CD4-positive, alpha-beta T cell treated with Interleukin-17A for 4 hours (primary cell): Measurements from ENCODE around the gene POLR2J3.
"Not testable (repeated sequence)": the region's sequence is repeated elsewhere in the genome, so short reads cannot be mapped to it uniquely, and the experiment has no call there.

Experiments used
- DNase-seq: peaks from one replicate; pipeline ENCODE4 v3.0.0-alpha.2; 2020; ENCODE audit warnings: mixed read lengths

POLR2J3 gene

GRCh38 chr7:102572261-102573239 lies at the start of gene POLR2J3:
Gene POLR2J3 (minus strand): TSS chr7:102572583. CDS start chr7:102572521, 62 bp downstream.
- DNase-seq, result peak; percentile 30

GRCh38 chr7:102618122-102618521 lies 45.7 kb upstream of the POLR2J3 start:
- not testable (repeated sequence) for DNase-seq

DNA sequence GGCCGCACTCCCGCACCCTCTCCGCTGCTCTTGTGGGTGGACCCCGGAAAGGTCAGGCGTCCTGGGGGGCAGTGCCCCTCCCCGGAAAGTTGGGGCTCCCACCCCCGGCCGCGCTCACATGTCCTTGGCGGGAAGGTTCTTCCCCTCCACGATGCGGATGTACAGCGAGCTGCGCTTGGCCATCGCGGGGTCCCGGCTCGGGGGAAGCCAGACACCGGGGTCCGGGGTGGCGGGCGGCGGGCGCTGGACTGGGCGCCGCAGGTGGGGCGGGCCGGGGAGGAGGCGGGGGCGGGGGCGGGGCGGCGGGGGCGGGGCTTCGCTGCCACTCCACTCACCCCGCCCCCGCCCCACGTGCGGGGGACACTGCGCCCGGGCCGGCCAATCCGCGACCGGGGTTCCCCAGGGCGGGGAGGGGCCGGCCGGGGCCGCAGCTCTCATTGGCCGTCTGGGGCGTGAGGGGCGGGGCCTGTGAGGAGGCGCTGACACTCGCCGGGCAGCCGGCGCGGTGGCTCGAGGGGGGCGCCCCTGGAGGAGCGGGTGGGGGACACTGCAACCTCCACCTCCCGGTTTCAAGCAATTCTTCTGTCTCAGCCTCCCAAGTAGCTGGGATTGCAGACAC lies 44.2 kb upstream of the POLR2J3 start, which contains the start of gene RASA4:
Gene RASA4 (minus strand): TSS at position 250 of the 619 bp plus-strand sequence. CDS start 67 bp downstream, at position 183.
- DNase-seq, result peak; percentile 18

GRCh38 chr7:102615930-102616329 lies 43.5 kb upstream of the POLR2J3 start:
- not testable (repeated sequence) for DNase-seq

- not testable (repeated sequence) for DNase-seq
Measured at GRCh38 chr7:102614873-102615272, 42.5 kb upstream of the POLR2J3 start.

DNA sequence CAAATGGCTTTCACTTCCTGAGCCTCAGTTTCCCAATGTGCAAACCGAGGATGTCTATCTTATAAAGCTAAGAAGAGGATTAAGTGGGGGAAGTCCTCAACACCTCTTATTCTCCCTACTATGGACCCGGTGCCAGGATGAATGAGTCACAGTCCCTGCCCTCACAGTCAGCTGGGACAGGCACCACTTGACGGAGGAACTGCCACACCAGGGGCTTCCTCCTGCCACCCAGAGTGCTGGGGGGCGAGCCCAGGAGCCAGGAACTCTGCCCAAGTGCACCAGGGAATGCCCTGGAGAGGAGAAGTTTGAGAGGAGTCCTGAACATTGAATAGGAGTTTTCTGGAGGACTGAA lies 41.9 kb upstream of the POLR2J3 start:
- not testable (repeated sequence) for DNase-seq

DNA sequence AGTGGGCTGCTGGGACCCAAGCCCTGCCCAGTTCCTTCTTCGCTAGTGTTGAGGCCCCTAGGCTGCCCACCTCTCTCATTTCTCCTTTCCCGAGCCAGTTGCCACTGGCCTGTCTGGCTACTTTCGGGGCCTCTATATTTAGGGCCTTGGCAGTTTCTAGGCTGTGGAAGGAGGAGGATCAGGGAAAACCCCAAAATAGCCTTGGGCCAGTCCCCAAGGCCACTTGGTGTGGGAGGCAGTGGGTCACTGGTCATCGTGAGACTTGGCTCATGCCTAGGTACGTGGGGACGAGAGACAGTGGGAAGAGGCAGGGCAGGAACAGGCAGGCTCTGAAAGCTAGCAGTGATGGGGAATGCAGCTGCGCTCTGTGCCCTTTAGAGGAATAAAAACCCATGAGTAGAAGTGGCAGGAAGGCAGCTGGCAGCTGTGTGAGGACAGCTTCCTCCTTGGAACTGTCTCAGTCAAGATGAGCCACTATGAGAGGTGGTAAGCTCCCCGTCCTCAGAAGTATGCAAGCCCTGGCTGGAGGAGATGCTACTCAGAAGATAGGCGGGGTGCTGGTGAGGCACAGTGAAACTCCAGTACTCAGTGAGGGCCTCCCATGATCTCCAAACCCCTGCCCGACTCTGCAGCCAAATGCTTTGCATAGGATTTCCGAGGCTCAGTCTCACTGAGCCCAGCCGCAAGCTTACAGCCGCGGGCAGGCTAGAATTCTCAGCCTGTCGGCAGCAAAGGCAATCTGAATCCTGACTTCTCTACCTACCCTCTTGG lies 41.4 kb upstream of the POLR2J3 start:
- DNase-seq, result not testable (repeated sequence)

- DNase-seq, result peak; percentile 2
Measured at GRCh38 chr7:102611675-102612325, 39.4 kb upstream of the POLR2J3 start.

- not testable (repeated sequence) for DNase-seq
Measured at GRCh38 chr7:102611013-102611674, 38.8 kb upstream of the POLR2J3 start.

DNA sequence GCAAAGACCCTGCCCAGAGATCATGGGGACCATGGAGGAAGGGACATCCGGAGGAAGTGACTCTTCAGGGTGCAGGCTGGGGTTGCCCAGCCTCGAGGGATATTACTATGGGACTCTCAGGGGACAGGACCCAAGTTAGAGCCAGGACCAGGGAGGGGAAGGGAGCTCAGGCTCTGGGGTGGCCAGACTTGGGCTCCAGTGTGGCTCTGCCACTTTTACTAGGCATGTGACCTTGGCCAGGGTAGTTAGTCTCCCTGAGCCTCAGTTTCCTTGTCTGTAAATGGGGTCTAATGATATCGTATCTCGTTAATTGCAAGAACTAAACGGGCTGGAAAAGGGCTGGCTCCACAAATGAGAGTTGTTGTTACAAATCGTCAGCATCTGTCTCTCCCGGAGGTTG lies 38.1 kb upstream of the POLR2J3 start:
- DNase-seq, result not testable (repeated sequence)

- not testable (repeated sequence) for DNase-seq
Measured at GRCh38 chr7:102609734-102610133, 37.4 kb upstream of the POLR2J3 start.

DNA sequence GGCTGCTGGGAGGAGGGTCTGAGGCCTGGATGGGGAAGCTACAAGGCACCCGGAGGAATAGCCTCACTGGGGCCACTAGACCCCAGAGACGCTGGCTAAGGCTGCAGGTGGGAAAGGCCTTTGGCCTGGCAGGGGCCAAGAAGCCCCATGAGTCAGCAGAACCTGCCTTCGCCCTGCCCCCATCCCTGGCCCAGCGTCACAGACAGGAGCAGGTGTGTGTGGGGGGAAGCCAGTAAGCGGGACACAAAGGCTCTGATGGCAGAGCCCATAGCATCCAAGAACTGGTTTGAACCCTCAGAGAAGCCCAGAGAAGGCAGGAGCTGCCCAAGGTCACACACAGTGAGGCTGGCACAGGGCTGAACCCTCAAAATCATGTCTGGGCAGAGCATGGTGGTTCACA lies 34.5 kb upstream of the POLR2J3 start:
- not testable (repeated sequence) for DNase-seq

DNA sequence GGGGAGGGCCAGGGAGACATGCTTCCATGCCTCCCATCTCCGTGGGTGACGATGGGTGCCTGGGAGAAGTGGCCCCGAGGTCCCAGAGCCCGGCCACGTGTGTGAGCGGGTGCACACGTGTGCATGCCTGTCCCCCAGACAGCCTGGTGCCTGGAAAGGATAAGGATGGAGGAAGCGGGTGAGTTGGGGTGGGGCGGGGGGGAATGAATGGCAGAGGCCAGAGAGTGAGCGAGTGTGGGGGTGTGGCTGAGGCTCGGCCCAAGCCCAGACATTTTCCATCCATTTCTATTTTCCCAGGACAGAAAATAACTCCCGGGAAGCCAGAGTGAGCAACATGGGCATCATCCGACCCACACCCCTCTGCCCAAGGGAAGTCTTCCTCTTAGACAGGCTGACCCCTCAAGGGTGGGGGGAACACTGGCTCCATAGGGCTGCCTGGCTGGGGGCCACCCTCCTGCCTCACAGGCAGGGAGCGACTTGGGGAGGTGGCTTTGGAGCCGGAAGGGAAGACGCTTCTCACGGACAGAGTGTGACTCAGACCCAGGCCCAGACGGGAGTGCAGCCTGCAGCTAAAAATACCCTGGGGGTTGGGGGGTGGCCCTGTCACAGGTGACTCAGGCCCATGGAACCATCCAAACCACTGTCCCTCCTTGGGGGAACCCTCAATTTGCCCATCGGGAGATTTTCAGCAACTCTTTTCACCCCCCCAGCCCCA lies 32.2 kb upstream of the POLR2J3 start:
- not testable (repeated sequence) for DNase-seq

GRCh38 chr7:102602317-102602716 lies 29.9 kb upstream of the POLR2J3 start:
- DNase-seq, result not testable (repeated sequence)

GRCh38 chr7:102599699-102600098 lies 27.3 kb upstream of the POLR2J3 start:
- not testable (repeated sequence) for DNase-seq

DNA sequence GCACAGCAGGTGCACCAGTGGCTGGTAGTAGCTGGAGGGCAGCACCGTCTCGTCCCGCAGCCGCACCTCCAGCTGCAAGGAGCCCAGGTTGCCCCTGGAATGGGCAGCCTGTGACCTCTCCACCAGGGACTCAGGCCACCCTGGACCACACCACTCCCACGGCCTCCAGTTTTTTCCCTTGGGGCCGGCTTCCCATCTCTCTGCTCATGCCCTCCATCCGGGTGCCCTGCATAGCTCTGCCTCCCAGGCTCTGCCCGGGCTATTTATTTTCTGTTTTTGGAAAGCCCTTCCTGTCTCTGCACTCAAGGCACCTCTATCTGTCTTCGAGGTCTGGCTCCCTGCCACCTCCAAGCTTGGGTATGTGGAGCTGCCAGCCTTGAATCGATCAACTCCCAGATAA lies 23.7 kb upstream of the POLR2J3 start:
- not testable (repeated sequence) for DNase-seq

DNA sequence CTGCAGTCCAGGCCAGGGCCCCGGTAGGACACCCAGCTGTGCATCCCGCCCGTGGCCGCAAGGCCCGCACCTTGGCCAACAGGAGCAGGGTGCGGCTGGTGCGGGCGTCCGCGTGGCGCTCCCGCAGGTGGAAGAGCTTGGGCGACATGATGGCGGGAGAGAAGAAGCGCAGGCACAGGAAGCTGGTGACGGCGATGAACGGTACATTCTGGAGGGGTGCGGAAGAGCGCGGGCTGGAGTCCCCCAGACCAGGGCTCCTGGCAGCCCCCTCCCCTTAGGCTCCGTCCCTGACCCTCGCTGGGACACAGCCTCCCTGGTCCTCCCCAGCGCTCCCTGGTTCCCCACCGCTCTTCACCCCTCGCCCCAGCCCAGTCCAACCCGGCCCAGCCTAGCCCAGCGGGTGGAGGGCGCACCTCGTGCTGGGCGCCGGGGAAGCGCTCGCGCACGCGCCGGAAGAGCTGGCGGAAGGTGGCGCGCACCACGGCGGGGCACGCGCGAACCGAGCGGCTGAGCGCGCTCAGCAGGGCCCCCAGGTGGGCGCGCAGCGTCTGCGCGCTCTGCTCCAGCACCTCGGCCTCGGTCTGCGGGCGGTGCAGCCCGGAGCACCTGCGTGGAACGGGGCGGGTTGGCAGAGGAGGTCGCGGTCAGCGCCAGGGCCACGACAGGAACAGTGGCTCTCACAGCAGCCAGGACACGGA lies 21.4 kb upstream of the POLR2J3 start:
- DNase-seq, result not testable (repeated sequence)

GRCh38 chr7:102592477-102593019 lies 20.2 kb upstream of the POLR2J3 start:
- DNase-seq, result not testable (repeated sequence)

DNA sequence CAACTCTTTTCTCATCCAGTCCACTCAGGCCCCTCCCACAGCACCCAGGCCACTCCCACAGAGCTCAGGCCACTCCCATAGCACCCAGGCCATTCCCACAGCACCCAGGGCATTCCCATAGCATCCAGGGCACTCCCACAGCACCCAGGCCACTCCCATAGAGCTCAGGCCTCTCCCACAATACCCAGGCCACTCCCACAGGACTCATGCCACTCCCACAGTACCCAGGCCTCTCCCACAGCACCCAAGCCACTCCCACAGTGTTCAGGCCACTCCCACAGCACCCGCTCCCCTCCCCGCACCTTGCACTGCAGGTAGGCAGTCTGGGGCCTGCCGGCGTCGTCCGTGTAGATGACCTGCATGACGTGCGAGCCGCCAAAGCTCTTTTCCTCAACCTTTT lies 17.5 kb upstream of the POLR2J3 start:
- DNase-seq, result not testable (repeated sequence)

DNA sequence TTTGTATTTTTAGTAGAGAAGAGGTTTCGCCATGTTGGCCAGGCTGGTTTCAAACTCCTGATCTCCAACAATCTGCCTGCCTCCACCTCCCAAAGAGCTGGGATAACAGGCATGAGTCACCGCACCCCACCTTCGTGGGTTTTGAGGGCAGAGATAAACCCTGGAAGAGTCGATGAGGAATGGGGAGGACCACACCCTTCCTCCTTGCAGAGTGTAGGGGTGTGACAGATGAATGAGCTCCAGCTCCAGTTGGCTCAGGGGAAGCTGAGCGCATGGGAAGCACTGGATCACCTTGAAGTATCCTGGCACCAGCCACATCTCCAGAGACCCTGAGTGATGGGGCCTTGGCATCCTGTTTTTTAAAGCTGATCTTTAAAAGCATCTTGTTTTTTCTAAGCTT lies 11.1 kb upstream of the POLR2J3 start:
- DNase-seq, result not testable (repeated sequence)
